Mesenchymal stem cell (in vitro differentiated cells and primary cell): ENCODE data around the gene FOXO3B.
"Not testable (repeated sequence)": the region's sequence is repeated elsewhere in the genome, so short reads cannot be mapped to it uniquely, and the experiment has no call there.

Experiments used
- DNase-seq: peaks from one replicate; pipeline ENCODE4 v3.0.0-alpha.2; 2013
- H2AFZ ChIP-seq: one replicate; pipeline ENCODE4 v1.6.1; 2013; ENCODE audit warnings: low read depth, mild to moderate bottlenecking, control low read depth, inconsistent platforms, low read length, moderate library complexity
- H2AK5ac ChIP-seq: 2 replicates; pipeline ENCODE4 v1.6.1; 2013; ENCODE audit warnings: low read length, moderate library complexity, mild to moderate bottlenecking, inconsistent platforms; ENCODE audit not compliant: severe bottlenecking
- H2BK120ac ChIP-seq: one replicate; pipeline ENCODE4 v1.6.1; 2013; ENCODE audit warnings: low read depth, mild to moderate bottlenecking, inconsistent platforms, low read length, moderate library complexity
- H2BK12ac ChIP-seq, 2 experiments: one replicate each; pipeline ENCODE4 v1.6.1; 2013; ENCODE audit warnings: inconsistent platforms in 2 of 2, low read length in 2 of 2, mild to moderate bottlenecking in 2 of 2, moderate library complexity in 2 of 2, control low read depth in 1 of 2
- H2BK15ac ChIP-seq: one replicate; pipeline ENCODE4 v1.6.1; 2013; ENCODE audit warnings: mild to moderate bottlenecking, low read depth, inconsistent platforms; ENCODE audit not compliant: poor library complexity, severe bottlenecking
- H2BK5ac ChIP-seq: 2 replicates; pipeline ENCODE4 v1.6.1; 2013; ENCODE audit warnings: low read depth, mild to moderate bottlenecking, low read length, control low read depth, inconsistent platforms; ENCODE audit not compliant: poor library complexity, severe bottlenecking
- H3K14ac ChIP-seq, 2 experiments: one replicate each; pipeline ENCODE4 v1.6.1; 2013; ENCODE audit warnings: inconsistent platforms in 2 of 2, low read length in 2 of 2, control low read depth in 1 of 2, mild to moderate bottlenecking in 1 of 2, moderate library complexity in 1 of 2
- H3K18ac ChIP-seq, 2 experiments: one replicate each; pipeline ENCODE4 v1.6.1; 2013; ENCODE audit warnings: inconsistent platforms in 2 of 2, low read length in 2 of 2, control low read depth in 1 of 2, low read depth in 1 of 2, mild to moderate bottlenecking in 1 of 2
- H3K23ac ChIP-seq, 2 experiments: one replicate each; pipeline ENCODE4 v1.6.1; 2013; ENCODE audit warnings: inconsistent platforms in 2 of 2, low read length in 2 of 2, mild to moderate bottlenecking in 2 of 2, moderate library complexity in 2 of 2, control low read depth in 1 of 2
- H3K27ac ChIP-seq: 2 replicates; pipeline ENCODE4 v1.5.1; 2013; ENCODE audit warnings: mild to moderate bottlenecking, moderate library complexity, low read length, control low read depth, inconsistent platforms; ENCODE audit not compliant: poor library complexity, severe bottlenecking
- H3K27me3 ChIP-seq, 2 experiments: 2 replicates each; pipeline versions ENCODE4 v1.6.1 to v1.7.0; 2013; ENCODE audit warnings: low read length in 2 of 2, mild to moderate bottlenecking in 2 of 2, moderate library complexity in 2 of 2, control low read depth in 1 of 2, inconsistent platforms in 1 of 2; ENCODE audit not compliant: control insufficient read depth in 1 of 2, insufficient read depth in 1 of 2
- H3K36me3 ChIP-seq, 2 experiments: 2 replicates each; pipeline versions ENCODE4 v1.6.1 to v1.7.0; 2013; ENCODE audit warnings: low read length in 2 of 2, control low read depth in 1 of 2, inconsistent platforms in 1 of 2, low read depth in 1 of 2, mild to moderate bottlenecking in 1 of 2; ENCODE audit not compliant: insufficient read depth in 2 of 2, control insufficient read depth in 1 of 2
- H3K4ac ChIP-seq, 2 experiments: one replicate each; pipeline ENCODE4 v1.6.1; 2013; ENCODE audit warnings: inconsistent platforms in 2 of 2, low read length in 2 of 2, mild to moderate bottlenecking in 2 of 2, moderate library complexity in 2 of 2, control low read depth in 1 of 2, low read depth in 1 of 2
- H3K4me1 ChIP-seq: 2 replicates; pipeline ENCODE4 v1.6.1; 2013; ENCODE audit warnings: low read depth, low read length, control low read depth; ENCODE audit not compliant: control insufficient read depth, insufficient read depth
- H3K4me2 ChIP-seq: 2 replicates; pipeline ENCODE4 v1.6.1; 2013; ENCODE audit warnings: low read length, mild to moderate bottlenecking, inconsistent platforms; ENCODE audit not compliant: poor library complexity, severe bottlenecking
- H3K4me3 ChIP-seq, 2 experiments: 2 replicates each; pipeline versions ENCODE4 v1.5.1 to v1.7.0; 2013; ENCODE audit warnings: low read length in 2 of 2, mild to moderate bottlenecking in 2 of 2, control low read depth in 1 of 2, low read depth in 1 of 2; ENCODE audit not compliant: insufficient read depth in 1 of 2
- H3K79me1 ChIP-seq: replicated peaks from 2 replicates; pipeline ENCODE4 v1.6.1; 2013; ENCODE audit warnings: mild to moderate bottlenecking, control low read depth, low read length, inconsistent platforms; ENCODE audit not compliant: poor library complexity, severe bottlenecking
- H3K9ac ChIP-seq: 2 replicates; pipeline ENCODE4 v1.7.0; 2013; ENCODE audit warnings: mild to moderate bottlenecking, low read length, moderate library complexity
- H3K9me3 ChIP-seq: 2 replicates; pipeline ENCODE4 v1.7.0; 2013; ENCODE audit warnings: mild to moderate bottlenecking, low read length; ENCODE audit not compliant: control insufficient read depth
- H4K8ac ChIP-seq: one replicate; pipeline ENCODE4 v1.6.1; 2013; ENCODE audit warnings: inconsistent platforms, mild to moderate bottlenecking, low read length, moderate library complexity
- H4K91ac ChIP-seq: one replicate; pipeline ENCODE4 v1.6.1; 2013; ENCODE audit warnings: mild to moderate bottlenecking, low read length, inconsistent platforms
- WGBS: methylation state at CpG from one replicate; pipeline ENCODE4 v1.1.7; 2013; ENCODE audit warnings: mixed read lengths; 5-methylcytosine and 5-hydroxymethylcytosine counted together

FOXO3B gene

GRCh38 chr17:18677381-18677780 is 4.7 kb downstream of the FOXO3B start:
- H3K4me1 ChIP-seq, H2AFZ ChIP-seq, H3K18ac ChIP-seq, H3K4me3 ChIP-seq, H3K27me3 ChIP-seq, H3K23ac ChIP-seq, H3K9me3 ChIP-seq, H2BK5ac ChIP-seq, H2BK12ac ChIP-seq, H3K79me1 ChIP-seq, H4K8ac ChIP-seq, H3K4me2 ChIP-seq, H4K91ac ChIP-seq, H3K9ac ChIP-seq, DNase-seq, H3K14ac ChIP-seq, H3K27ac ChIP-seq, H2BK120ac ChIP-seq, H2BK15ac ChIP-seq, H3K4ac ChIP-seq, H2AK5ac ChIP-seq: not testable (repeated sequence)
- H3K36me3 ChIP-seq: peaks cover 12 to 16% of the 10 kb centered on the region in 2 experiments
- WGBS: 97% methylated on average over 9 of the region's 29 CpGs

DNA sequence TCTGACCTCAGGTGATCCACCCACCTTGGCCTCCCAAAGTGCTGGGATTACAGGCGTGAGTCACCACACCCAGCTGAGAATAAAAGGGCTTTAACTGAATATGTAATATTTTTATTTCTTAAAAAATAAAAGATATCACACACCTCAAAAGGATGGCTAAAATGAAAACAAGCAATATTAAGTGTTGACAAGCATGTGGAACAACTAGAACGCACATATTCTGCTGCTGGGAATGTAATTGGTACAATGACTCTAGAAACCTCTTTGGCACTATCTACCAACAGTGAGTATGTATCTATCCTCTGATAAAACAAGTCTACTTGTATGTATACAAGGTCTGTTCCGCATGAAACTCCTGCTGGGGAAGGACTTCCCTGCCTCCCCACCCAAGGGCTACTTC is 5.2 kb downstream of the FOXO3B start:
- not testable (repeated sequence) for H2AFZ ChIP-seq, H2BK12ac ChIP-seq, H2BK15ac ChIP-seq, H2BK120ac ChIP-seq, H3K9me3 ChIP-seq, H3K4me2 ChIP-seq, DNase-seq, H4K91ac ChIP-seq, H2BK5ac ChIP-seq, H3K4ac ChIP-seq, H3K18ac ChIP-seq, H3K4me1 ChIP-seq, H3K27ac ChIP-seq, H3K9ac ChIP-seq, H3K14ac ChIP-seq, H3K27me3 ChIP-seq, H4K8ac ChIP-seq, H3K4me3 ChIP-seq, H2AK5ac ChIP-seq, H3K79me1 ChIP-seq, H3K23ac ChIP-seq
- WGBS: 100% methylated on average over 1 of the region's 3 CpGs
- H3K36me3 ChIP-seq: peaks cover 12 to 21% of the 10 kb centered on the region in 2 experiments

- H2BK5ac ChIP-seq, H3K4me3 ChIP-seq, H3K4ac ChIP-seq, H2AK5ac ChIP-seq, H3K9ac ChIP-seq, H2AFZ ChIP-seq, H3K79me1 ChIP-seq, H2BK12ac ChIP-seq, H4K8ac ChIP-seq, H3K14ac ChIP-seq, H3K27ac ChIP-seq, H3K18ac ChIP-seq, H3K23ac ChIP-seq, H3K27me3 ChIP-seq, H4K91ac ChIP-seq, H3K4me1 ChIP-seq, H3K4me2 ChIP-seq, DNase-seq, H2BK120ac ChIP-seq, H2BK15ac ChIP-seq: not testable (repeated sequence)
- WGBS: 98% methylated on average over 30 of the region's 102 CpGs
- peaks cover 24 to 42% of the 10 kb centered on the region in 2 experiments for H3K36me3 ChIP-seq
- H3K9me3 ChIP-seq: peaks cover 37% of the 10 kb centered on the region
Observed at GRCh38 chr17:18672395-18673227, 9.5 kb downstream of the FOXO3B start.

GRCh38 chr17:18668625-18669024 is 13.5 kb downstream of the FOXO3B start:
- H3K36me3 ChIP-seq: peaks cover 15 to 36% of the 10 kb centered on the region in 2 experiments
- not testable (repeated sequence) for H2AFZ ChIP-seq, H3K27me3 ChIP-seq, H3K79me1 ChIP-seq, H3K23ac ChIP-seq, H3K4me1 ChIP-seq, H3K14ac ChIP-seq, H2BK120ac ChIP-seq, DNase-seq, H2AK5ac ChIP-seq, H4K91ac ChIP-seq, H2BK5ac ChIP-seq, H2BK15ac ChIP-seq, H3K9ac ChIP-seq, H3K27ac ChIP-seq, H2BK12ac ChIP-seq, H3K4ac ChIP-seq, H3K18ac ChIP-seq, H3K4me3 ChIP-seq, H3K4me2 ChIP-seq, H4K8ac ChIP-seq
- H3K9me3 ChIP-seq: peaks cover 43% of the 10 kb centered on the region
- 100% methylated on average over 1 of the region's 1 CpG for WGBS
